Neural cell (in vitro differentiated cells): ENCODE measurements around the gene VEPH1.

Experiments used
- EZH2 ChIP-seq: fragments of 200-600, 300-800 bp; shearing (Covaris generic), sonication (generic); IDR thresholded peaks from 2 replicates; pipeline ENCODE4 v1.6.1; 2014; ENCODE audit warnings: antibody characterized with exemption, low read length, borderline replicate concordance, mild to moderate bottlenecking; ENCODE audit not compliant: insufficient read depth, poor library complexity, severe bottlenecking
- MXI1 ChIP-seq: fragments of 450-650 bp; conservative IDR thresholded peaks from 2 replicates; pipeline ENCODE4 v1.6.1; 2014; ENCODE audit warnings: antibody characterized with exemption, mild to moderate bottlenecking; ENCODE audit not compliant: poor library complexity, severe bottlenecking
- POLR2AphosphoS5 ChIP-seq: IDR thresholded peaks from 2 replicates; pipeline ENCODE4 v1.6.1; 2012
- SMC3 ChIP-seq: fragments of 450-650 bp; conservative IDR thresholded peaks from 2 replicates; pipeline ENCODE4 v1.6.1; 2014; ENCODE audit warnings: antibody characterized with exemption, mild to moderate bottlenecking, moderate library complexity; ENCODE audit not compliant: poor library complexity
- TF ChIP-seq, protein P1 (sequence below): fragments of 450-650 bp; IDR thresholded peaks from 2 replicates; pipeline ENCODE4 v1.5.1; 2014; ENCODE audit warnings: antibody characterized with exemption, mild to moderate bottlenecking, moderate library complexity; ENCODE audit not compliant: poor library complexity, severe bottlenecking
- TF ChIP-seq, protein P2 (sequence below): IDR thresholded peaks from 2 replicates; pipeline ENCODE4 v1.6.1; 2012; ENCODE audit warnings: borderline replicate concordance

DNA sequence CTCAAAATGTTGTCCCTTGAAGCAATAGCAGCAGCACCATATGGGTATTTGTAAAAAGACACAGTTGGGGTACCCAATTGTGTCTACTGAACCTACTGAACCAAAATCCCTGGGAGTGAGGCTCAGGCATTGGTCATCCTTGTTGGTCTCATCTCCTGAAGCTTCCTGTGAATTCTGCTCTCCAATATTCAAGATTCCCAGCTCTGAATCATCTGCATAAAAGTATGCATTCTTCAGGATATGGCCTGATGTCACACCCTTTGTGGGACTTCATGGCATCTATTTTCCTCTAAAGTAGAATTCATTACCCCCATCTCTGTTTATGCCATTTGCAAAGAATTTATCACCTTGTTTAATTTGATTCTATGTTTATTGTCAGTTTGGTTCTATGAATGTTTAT, 79.9 kb downstream of the VEPH1 start:
- TF ChIP-seq, protein P1, sequence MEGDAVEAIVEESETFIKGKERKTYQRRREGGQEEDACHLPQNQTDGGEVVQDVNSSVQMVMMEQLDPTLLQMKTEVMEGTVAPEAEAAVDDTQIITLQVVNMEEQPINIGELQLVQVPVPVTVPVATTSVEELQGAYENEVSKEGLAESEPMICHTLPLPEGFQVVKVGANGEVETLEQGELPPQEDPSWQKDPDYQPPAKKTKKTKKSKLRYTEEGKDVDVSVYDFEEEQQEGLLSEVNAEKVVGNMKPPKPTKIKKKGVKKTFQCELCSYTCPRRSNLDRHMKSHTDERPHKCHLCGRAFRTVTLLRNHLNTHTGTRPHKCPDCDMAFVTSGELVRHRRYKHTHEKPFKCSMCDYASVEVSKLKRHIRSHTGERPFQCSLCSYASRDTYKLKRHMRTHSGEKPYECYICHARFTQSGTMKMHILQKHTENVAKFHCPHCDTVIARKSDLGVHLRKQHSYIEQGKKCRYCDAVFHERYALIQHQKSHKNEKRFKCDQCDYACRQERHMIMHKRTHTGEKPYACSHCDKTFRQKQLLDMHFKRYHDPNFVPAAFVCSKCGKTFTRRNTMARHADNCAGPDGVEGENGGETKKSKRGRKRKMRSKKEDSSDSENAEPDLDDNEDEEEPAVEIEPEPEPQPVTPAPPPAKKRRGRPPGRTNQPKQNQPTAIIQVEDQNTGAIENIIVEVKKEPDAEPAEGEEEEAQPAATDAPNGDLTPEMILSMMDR, result no peak
- no peak for TF ChIP-seq POLR2AphosphoS5
- no peak for TF ChIP-seq EZH2
- TF ChIP-seq SMC3, result no peak
- TF ChIP-seq, protein P2, sequence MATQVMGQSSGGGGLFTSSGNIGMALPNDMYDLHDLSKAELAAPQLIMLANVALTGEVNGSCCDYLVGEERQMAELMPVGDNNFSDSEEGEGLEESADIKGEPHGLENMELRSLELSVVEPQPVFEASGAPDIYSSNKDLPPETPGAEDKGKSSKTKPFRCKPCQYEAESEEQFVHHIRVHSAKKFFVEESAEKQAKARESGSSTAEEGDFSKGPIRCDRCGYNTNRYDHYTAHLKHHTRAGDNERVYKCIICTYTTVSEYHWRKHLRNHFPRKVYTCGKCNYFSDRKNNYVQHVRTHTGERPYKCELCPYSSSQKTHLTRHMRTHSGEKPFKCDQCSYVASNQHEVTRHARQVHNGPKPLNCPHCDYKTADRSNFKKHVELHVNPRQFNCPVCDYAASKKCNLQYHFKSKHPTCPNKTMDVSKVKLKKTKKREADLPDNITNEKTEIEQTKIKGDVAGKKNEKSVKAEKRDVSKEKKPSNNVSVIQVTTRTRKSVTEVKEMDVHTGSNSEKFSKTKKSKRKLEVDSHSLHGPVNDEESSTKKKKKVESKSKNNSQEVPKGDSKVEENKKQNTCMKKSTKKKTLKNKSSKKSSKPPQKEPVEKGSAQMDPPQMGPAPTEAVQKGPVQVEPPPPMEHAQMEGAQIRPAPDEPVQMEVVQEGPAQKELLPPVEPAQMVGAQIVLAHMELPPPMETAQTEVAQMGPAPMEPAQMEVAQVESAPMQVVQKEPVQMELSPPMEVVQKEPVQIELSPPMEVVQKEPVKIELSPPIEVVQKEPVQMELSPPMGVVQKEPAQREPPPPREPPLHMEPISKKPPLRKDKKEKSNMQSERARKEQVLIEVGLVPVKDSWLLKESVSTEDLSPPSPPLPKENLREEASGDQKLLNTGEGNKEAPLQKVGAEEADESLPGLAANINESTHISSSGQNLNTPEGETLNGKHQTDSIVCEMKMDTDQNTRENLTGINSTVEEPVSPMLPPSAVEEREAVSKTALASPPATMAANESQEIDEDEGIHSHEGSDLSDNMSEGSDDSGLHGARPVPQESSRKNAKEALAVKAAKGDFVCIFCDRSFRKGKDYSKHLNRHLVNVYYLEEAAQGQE, result no peak
- TF ChIP-seq MXI1, result no peak
